Measurements from ENCODE around the gene UGT3A2. TPM values are rescaled to one million over a fixed set of nuclear protein-coding genes. Genes with fewer than 3 reads are reported as not detected.

Gene UGT3A2
- total RNA-seq, 4 donors from 2014 or later = not detected

DNA sequence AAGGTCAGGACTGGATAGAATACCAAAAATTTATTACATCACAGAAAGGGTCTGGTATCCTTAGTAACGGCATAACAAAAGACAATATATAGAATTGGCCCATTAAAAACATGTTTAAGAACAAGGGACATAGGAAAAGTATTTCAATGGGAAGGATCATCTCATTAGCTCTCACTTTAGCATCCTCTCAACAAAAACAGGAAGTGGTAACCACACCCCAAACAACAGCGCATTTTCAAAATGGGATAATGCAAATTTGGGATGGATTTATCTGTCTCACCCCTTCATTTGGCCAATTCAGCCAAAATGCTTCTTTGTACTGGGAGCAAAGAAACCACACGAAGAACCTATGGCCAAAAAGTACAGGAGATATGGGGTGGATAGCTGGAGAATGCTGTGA is 65.7 kb downstream of the UGT3A2 start:
- no peak overlapping the region for H3K27ac ChIP-seq

DNA sequence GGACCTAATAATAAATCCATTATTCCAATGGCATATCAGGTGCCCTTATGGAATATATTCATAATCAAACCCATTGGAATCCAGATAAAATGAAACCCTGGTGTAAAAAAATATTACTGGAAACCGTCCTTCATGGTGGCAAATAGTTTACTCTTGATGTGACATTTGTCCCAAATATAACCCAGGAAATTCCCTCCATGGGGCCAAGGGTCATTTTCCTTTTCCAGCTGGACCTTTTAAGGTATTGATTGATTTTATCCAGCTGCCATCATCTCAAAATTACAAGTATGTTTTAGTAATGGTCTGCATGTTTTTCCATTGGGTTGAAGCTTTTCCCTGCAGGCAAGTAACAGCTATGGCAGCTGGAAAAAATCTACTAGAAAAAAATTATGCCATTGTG is 67.1 kb downstream of the UGT3A2 start:
- H3K4me3 ChIP-seq = no peak overlapping the region
- TF ChIP-seq, protein P1, sequence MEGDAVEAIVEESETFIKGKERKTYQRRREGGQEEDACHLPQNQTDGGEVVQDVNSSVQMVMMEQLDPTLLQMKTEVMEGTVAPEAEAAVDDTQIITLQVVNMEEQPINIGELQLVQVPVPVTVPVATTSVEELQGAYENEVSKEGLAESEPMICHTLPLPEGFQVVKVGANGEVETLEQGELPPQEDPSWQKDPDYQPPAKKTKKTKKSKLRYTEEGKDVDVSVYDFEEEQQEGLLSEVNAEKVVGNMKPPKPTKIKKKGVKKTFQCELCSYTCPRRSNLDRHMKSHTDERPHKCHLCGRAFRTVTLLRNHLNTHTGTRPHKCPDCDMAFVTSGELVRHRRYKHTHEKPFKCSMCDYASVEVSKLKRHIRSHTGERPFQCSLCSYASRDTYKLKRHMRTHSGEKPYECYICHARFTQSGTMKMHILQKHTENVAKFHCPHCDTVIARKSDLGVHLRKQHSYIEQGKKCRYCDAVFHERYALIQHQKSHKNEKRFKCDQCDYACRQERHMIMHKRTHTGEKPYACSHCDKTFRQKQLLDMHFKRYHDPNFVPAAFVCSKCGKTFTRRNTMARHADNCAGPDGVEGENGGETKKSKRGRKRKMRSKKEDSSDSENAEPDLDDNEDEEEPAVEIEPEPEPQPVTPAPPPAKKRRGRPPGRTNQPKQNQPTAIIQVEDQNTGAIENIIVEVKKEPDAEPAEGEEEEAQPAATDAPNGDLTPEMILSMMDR (IDR thresholded peaks at IDR 0.05) = no peak
- no peak for TF ChIP-seq POLR2A (IDR thresholded peaks at IDR 0.05)

More for the DNA sequence above, 65.7 kb downstream of the UGT3A2 start:
- Histone ChIP-seq H3K4me1 (peaks cover 0 to 2% (median 0%) of the 10 kb centered on the region in 4 donors), H3K36me3 (no peaks in the 10 kb centered on the region), H3K9me3 (no peaks in the 10 kb centered on the region), H3K4me3 (no peak overlapping the region), H3K27me3 (no peaks in the 10 kb centered on the region)
- TF ChIP-seq POLR2A (IDR thresholded peaks at IDR 0.05) = no peak
- TF ChIP-seq, protein P1 (IDR thresholded peaks at IDR 0.05) = no peak
- DNase-seq = no peak

DNA sequence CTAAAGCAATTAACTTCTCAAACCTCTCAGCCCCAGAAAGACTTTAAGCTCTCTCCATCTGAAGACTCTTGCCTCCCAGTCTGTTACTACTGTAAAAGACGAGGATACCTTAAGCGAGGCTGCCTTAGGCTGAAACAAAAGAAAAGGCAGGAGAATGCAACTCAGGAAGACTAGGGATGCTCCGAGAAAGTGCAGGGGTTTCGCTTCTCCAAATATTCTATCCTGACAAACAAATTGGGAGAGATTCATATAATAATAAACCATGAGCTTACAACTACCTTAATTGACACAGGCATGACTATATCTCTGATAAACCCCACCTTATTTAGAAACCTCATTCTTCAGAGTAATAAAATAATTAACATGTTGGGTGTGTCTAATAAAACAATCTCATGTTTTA is 70.6 kb downstream of the UGT3A2 start:
- no peak overlapping the region for H3K27ac ChIP-seq
- H3K27me3 ChIP-seq = no peaks in the 10 kb centered on the region
- no peak overlapping the region for H3K4me3 ChIP-seq
- no peaks in the 10 kb centered on the region for H3K9me3 ChIP-seq
- H3K36me3 ChIP-seq = no peaks in the 10 kb centered on the region
- no peak for TF ChIP-seq POLR2A (IDR thresholded peaks at IDR 0.05)
- TF ChIP-seq, protein P1 (IDR thresholded peaks at IDR 0.05) = no peak
- H3K4me1 ChIP-seq = no peaks in the 10 kb centered on the region
- no peak for DNase-seq

More for the DNA sequence above, 67.1 kb downstream of the UGT3A2 start:
- Histone ChIP-seq H3K27ac (no peak overlapping the region), H3K36me3 (no peaks in the 10 kb centered on the region), H3K9me3 (no peaks in the 10 kb centered on the region), H3K4me1 (no peaks in the 10 kb centered on the region), H3K27me3 (no peaks in the 10 kb centered on the region)
- DNase-seq = no peak

DNA sequence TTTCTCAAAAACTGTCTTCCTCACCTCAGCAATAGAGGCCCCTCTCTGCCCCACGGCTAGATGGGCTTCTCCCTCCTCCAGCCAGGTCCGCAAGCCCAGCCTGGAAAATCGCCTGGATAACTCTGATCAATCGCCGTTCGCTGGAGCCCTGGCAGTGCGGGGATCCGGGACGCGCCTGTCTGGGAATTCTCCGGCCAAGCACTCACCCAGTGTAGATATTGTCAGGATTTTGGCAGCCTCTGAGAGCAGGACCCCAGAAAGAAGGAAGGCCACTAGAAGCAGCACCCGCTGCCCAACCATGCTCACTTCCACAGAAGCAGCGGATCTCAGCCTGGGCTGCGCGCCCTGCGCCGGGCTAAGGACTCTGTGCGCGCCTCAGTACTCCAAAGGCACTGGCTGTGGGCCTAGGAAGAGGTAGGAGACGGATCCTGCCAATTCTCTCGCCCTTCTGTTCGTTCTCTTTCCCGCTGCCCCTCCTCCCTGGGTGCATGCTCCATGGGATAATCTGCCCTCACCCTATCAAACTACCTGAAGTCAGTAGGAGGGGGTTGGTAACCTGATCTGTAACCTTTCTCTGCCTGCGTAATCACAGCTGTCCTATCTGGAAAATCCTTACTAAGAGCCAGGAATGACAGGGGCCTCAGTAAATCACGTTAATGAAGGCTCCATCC is 75.6 kb downstream of the UGT3A2 start, which contains the start of gene UGT3A1:
Gene UGT3A1, minus strand, starts transcription at position 450 of the 671 bp plus-strand sequence. Its CDS starts 150 bp downstream, at position 300.
- Histone ChIP-seq H3K27me3 (no peaks in the 10 kb centered on the region), H3K27ac (no peak within 1 kb of the TSS), H3K4me3 (no peak within 1 kb of the TSS), H3K36me3 (no peaks in the 10 kb centered on the region), H3K9me3 (no peaks in the 10 kb centered on the region), H3K4me1 (no peaks in the 10 kb centered on the region)
- TF ChIP-seq, protein P1 (IDR thresholded peaks at IDR 0.05) = no peak
- TF ChIP-seq POLR2A (IDR thresholded peaks at IDR 0.05) = no peak
- no peak for DNase-seq

DNA sequence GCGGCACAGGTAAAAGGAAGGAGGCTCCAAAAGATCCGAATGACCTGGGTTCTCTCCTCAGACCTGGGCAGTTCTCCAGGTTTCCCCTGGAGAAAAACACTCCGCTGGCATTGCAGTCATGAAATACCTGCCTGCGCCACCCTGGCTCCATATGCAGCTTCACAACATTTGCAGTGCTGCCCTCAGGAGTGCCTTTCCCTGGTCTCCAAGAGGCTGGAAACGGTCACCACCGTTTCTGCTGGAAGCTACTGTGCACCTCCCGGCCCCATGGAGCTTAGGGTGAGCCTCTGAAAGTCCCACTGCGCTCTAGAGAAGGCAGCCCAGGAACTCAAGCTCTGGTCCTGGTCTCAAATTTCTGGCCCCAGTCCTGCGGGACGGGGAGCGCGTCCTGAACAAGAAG is 76.2 kb downstream of the UGT3A2 start:
- Histone ChIP-seq H3K4me3 (no peak overlapping the region), H3K27ac (no peak overlapping the region), H3K4me1 (no peaks in the 10 kb centered on the region), H3K36me3 (no peaks in the 10 kb centered on the region), H3K27me3 (no peaks in the 10 kb centered on the region), H3K9me3 (no peaks in the 10 kb centered on the region)
- TF ChIP-seq POLR2A (IDR thresholded peaks at IDR 0.05) = no peak
- TF ChIP-seq, protein P1 (IDR thresholded peaks at IDR 0.05) = no peak
- no peak for DNase-seq

All from Peyer's patch (tissue), 4 donors.